HFF-Myc (cell line): ENCODE data around the gene MNX1.

Source experiments
- DNase-seq: peaks from one replicate; pipeline ENCODE4 v3.0.0-alpha.2; 2011; ENCODE audit warnings: low read depth; ENCODE audit errors: extremely low read depth
- H3K4me3 ChIP-seq: replicated peaks from 2 replicates; pipeline ENCODE4 v1.5.1; 2011; ENCODE audit warnings: low read depth, mild to moderate bottlenecking, control low read depth, low read length
- CTCF ChIP-seq: IDR thresholded peaks from 2 replicates; pipeline ENCODE4 v1.5.1; 2012; ENCODE audit warnings: mild to moderate bottlenecking, low read depth, low read length, control low read depth; ENCODE audit errors: missing control alignments

Gene MNX1

GRCh38 chr7:156954941-156955340 lies 55.5 kb downstream of the MNX1 start:
- no peak overlapping the region for H3K4me3 ChIP-seq
- no peak for TF ChIP-seq CTCF
- DNase-seq: no peak
